WTC11 (cell line): Measurements from ENCODE around the gene PLEKHM1. TPM values are rescaled to one million over a fixed set of nuclear protein-coding genes. Genes with fewer than 3 reads are reported as not detected.

ENCODE experiments used
- FOXP1 ChIP-seq: sonication (generic); formaldehyde crosslinking; IDR thresholded peaks from 2 replicates; pipeline ENCODE4 v1.8.0; 2022; ENCODE audit warnings: missing genetic modification reagents, mild to moderate bottlenecking, moderate library complexity, borderline replicate concordance
- total RNA-seq: library from RNA; stranded (reverse); gene quantifications from 3 replicates; pipeline ENCODE4 v1.2.3, GENCODE V29; 2021
- TF ChIP-seq, protein P1 (sequence below): fragments of 250-450 bp; sonication (Bioruptor Pico); conservative IDR thresholded peaks from 2 replicates; pipeline ENCODE4 v1.9.0; 2021; ENCODE audit warnings: mild to moderate bottlenecking

Gene PLEKHM1
- total RNA-seq, 1 experiment from 2014 or later = 19.6 TPM

DNA sequence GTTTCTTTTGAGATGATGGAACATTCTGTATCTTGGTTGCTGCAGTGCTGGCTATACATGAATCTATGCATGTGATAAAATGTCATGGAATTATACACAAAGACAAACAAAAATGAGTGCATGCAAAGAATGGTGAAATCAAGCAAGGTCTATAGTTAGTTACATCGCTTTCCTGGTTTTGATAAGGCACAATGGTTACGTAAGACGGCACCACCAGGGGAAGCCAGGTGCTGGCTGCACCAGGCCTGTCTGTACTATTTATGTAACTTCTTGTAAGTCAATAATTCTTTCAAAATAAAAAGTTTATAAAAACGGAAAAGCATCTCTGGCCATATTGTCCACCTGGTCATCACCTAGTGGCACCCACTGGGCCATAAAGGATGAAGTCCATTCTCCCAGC, 104.3 kb downstream of the PLEKHM1 start (continued):
- TF ChIP-seq, protein P1, sequence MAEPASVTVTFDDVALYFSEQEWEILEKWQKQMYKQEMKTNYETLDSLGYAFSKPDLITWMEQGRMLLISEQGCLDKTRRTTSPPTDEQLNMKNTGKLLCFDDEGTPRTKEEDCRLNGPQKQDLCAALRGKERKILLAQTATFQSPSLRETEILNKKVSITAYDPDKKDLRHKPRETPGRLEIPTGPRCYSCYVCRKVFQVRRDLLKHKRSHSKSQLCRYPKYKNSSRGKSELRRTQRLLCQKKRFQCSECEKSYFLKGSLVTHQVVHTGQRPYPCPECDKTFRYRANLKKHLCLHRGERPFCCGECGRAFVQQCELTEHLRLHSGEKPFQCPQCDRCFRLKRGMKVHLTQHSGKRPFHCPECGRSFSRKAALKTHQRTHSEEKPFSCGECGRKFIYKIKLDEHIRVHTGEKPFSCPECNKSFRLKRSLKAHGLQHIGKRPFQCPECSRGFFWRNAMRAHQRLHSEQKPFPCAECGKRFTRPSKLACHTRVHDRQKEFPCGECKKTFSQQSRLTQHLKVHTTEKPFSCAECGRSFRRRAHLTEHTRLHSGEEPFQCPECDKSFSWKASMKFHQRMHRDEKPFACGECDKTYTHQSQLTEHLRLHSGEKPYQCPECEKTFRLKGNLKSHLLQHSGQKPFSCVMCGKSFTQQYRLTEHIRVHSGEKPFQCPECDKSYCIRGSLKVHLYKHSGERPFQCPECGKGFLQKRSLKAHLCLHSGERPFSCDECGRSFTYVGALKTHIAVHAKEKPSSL (CRISPR knock-in tag) = no peak
- no peak for TF ChIP-seq FOXP1 (CRISPR knock-in tag)
- TF ChIP-seq, all 79 proteins: peak for 0

Other genes with a start within 250 kb of the PLEKHM1 start
- 0.14 to 0.15 TPM in 2 of 3 replicates, not detected in the other for gene SPATA32, start 228.6 kb downstream of the PLEKHM1 start, total RNA-seq
- gene MAP3K14, start 173.7 kb downstream of the PLEKHM1 start, total RNA-seq = 3.3 to 4.0 TPM (median 3.8 TPM) in 3 replicates
- 12.9 to 16.0 TPM (median 14.8 TPM) in 3 replicates for gene ARHGAP27, start 57.9 kb downstream of the PLEKHM1 start, total RNA-seq